HCT116 (cell line): ENCODE measurements around the gene LRRC3.

ENCODE experiments used
- CTCF ChIP-seq, 3 experiments: fragments of 200-600 bp in 1 of 3; sonication (generic) in 1 of 3; IDR thresholded peaks in 2 of 3; conservative IDR thresholded peaks in 1 of 3; 2 replicates each; pipeline ENCODE4 v1.5.1; 2012 to 2017; ENCODE audit warnings: low read depth in 2 of 3, low read length in 2 of 3, antibody characterized with exemption in 1 of 3, borderline replicate concordance in 1 of 3, control low read depth in 1 of 3, mild to moderate bottlenecking in 1 of 3, mixed read lengths in 1 of 3, mixed run types in 1 of 3, moderate library complexity in 1 of 3; ENCODE audit not compliant: insufficient read depth in 1 of 3
- JUND ChIP-seq: IDR thresholded peaks from 2 replicates; pipeline ENCODE4 v1.6.1; 2012
- POLR2A ChIP-seq: IDR thresholded peaks from 2 replicates; pipeline ENCODE4 v1.7.0; 2011; ENCODE audit warnings: borderline replicate concordance; ENCODE audit not compliant: insufficient read depth, insufficient read length; ENCODE audit errors: extremely low read depth
- POLR2AphosphoS5 ChIP-seq: IDR thresholded peaks from 2 replicates; pipeline ENCODE4 v1.6.1; 2011; ENCODE audit warnings: mild to moderate bottlenecking, low read depth, low read length, moderate library complexity

DNA sequence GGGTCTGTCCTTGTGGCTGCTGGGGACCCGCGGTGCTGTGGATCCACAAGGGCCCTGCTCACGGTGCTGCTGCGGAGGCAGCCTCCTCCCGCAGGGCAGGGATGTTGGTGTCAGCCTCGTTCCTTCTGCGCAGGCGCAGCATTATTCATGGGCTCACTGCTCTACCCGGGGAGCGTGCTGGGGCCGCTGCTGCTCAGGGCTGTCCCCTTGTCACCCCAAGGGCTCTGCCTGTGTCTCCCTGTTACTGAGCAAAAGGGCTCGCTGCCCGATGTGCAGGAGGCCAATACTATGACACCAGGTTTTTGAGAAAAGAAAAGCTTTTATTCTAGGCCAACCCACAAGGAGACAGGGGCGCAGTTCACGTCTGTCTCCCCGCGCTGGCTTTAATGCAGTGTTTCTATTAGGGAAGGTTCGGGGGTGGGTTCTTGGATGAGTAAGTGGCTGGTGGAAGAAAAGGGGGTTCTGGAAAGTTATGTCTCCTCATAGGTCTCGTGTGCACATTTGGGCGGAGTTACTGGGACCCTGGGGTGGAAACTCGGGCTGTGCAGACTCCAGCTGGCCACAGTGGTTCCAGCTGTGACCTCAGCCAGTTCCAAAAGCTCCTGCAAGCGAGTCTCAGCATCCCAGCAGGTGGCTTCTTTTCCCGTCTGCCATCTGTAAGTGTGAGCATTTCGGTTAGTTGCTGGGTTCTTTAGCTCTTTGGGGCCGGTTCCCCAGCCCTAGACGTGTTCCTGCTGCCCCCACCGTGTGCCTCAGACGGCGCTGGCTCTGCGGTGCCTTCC is 40.8 kb upstream of the LRRC3 start:
- TF ChIP-seq CTCF (IDR thresholded peaks at IDR 0.05 in 2 of 3, conservative IDR thresholded peaks at IDR 0.05 in 1 of 3; ENCODE audit: borderline replicate concordance in 1 of 3, insufficient read depth in 1 of 3, low read depth in 2 of 3, low read length in 2 of 3) = no peak
- TF ChIP-seq POLR2A = no peak
- no peak for TF ChIP-seq POLR2AphosphoS5
- no peak for TF ChIP-seq JUND
